ENCODE data around the gene TRIM14.
"Not testable (repeated sequence)": the region's sequence is repeated elsewhere in the genome, so short reads cannot be mapped to it uniquely, and the experiment has no call there.

TRIM14 gene

GRCh38 chr9:98043915-98044314 lies 75.1 kb downstream of the TRIM14 start:
- no peak for DNase-seq

DNA sequence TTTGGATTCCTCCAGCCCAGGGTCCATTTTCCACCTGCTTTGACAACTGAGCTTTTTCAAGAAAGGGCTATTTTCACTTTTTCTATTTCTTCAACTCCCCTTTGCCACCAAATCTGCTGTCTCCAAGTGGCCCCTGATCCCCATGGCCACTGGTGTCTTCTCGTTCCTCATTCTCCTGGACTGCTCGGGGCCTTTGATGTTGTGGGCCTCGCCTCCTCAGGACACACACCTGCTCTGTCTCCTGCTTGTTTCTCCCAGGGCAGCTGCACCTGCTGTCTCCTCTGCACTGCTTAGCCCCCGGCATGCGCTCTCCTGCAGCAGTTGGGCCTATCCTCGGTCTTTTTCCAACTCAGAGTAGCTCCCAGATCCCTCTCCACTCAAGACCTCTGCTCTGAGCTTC lies 78.8 kb downstream of the TRIM14 start:
- no peak for DNase-seq

DNA sequence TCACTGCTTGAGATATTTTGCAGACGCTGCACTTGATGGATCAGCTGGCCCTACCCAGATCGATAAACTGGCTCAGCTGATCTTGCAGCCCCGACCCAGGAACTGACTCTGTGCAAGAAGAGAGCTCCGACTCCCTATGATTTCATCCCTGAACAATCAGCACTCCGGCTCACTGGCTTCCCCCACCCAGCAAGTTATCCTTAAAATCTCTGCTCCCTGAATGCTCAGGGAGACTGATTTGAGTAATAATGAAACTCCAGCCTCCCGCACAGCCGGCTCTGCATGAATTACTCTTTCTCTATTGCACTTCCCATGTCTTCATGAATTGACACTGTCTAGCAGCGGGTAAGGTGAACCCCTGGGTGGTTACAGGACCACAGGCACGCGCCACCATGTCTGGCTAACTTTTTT lies 79.4 kb downstream of the TRIM14 start:
- no peak for DNase-seq

GRCh38 chr9:98038958-98039357 lies 80.1 kb downstream of the TRIM14 start:
- DNase-seq = no peak

DNA sequence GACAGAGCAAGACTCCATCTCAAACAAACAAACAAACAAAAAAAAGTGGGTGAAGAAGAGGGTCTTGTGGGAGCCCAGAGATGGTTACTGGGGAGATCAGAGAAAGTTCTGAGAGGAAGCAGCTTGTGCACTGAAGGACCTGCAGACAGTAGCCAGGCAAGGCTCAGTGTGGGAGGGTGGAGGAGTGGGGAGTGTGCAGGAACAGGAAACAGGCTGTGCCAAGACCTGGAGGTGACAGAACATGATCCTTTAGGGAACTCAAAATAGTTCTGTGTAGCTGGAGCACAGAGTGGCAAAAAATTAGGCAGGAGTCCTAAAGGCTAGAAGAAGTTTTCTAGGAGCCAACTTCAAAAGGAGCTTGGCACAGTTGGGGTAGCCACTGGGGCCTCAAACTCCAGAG lies 81.7 kb downstream of the TRIM14 start:
- DNase-seq = no peak

DNA sequence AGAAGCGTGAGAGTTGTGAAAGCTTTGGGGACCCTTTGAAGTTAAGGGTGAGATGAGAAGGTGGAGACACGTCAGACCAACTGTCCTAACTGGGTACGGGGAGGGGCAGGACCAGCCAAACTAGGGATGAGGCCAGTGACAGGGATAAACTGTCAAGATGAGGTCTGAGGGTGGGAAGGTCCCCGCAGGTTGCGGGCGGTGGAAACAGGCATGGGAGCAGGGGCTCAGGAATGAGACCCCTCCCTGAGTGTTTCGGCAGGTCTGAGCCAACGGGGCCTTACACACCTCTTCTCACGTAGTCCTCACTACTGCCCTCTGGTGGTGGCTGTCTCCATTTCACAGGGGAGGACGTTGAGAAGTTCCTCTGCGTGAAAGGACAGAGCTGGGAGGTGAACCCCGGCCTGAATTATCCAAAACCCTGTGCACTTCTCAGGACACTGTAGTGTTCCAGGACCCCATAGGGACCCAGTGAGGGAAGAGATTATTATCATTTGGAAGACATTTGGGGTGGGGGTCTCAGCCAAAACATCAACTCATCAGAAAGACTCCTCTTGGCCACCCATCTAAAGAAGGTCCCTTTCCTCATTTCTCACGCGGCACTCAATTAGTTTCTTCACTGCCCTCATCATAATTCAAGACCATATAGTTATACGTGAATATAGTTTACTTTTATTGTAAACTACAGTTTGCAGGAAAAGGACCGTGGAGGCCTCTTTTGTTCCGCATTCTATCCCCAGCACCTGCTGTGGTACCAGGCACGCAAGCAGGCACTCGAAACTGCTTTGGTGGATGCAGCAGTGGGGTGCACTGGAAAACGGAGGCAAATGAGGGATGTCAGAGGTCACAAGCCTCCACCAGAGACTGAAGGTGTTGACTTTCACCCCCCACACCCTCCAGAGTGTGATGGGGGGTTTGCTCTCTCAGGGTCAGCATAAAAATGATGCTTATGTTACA lies 84.2 kb downstream of the TRIM14 start:
- peak; percentile 74 for DNase-seq

DNA sequence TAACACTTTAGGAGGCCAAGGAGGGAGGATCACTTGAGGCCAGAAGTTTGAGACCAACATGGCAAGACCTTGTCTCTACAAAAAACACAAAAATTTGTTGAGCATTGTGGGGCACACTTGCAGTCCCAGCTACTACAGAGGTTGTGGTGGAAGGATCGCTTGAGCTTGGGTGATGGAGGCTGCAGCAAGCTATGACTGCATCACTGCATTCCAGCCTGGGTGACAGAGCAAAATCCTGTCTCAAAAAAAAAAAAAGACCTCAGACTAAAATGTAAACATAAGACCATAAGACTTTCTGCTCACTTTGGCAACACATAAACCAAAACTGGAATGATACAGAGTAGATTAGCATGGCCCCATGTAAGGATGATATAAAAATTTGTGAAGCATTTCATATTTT lies 87.1 kb downstream of the TRIM14 start:
- DNase-seq = no peak

- no peak for DNase-seq
These were observed 87.9 kb downstream of the TRIM14 start for GRCh38 chr9:98031169-98031568.

DNA sequence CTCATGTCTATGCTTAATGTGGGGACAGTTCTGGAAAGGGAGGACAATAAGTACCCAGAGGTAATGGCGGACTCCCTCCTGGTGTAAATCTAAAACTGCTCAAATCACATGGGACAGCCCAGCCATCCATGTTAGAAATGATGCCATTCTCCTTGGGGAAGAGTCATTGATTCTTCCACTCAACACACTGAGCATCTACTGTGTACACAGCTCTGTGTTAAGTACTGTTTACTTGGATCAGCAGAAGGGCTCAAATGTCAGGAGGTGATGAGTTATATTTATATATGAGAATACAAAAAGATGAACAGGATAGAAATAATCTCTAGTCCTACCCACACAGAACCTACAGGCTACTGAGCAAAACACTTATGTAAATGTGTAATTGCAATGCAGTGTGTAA lies 94.3 kb downstream of the TRIM14 start:
- no peak for DNase-seq

- no peak for DNase-seq
These were observed 96.6 kb downstream of the TRIM14 start for GRCh38 chr9:98022447-98022846.

- no peak for DNase-seq
These were observed 97.5 kb downstream of the TRIM14 start for GRCh38 chr9:98021306-98022040.

DNA sequence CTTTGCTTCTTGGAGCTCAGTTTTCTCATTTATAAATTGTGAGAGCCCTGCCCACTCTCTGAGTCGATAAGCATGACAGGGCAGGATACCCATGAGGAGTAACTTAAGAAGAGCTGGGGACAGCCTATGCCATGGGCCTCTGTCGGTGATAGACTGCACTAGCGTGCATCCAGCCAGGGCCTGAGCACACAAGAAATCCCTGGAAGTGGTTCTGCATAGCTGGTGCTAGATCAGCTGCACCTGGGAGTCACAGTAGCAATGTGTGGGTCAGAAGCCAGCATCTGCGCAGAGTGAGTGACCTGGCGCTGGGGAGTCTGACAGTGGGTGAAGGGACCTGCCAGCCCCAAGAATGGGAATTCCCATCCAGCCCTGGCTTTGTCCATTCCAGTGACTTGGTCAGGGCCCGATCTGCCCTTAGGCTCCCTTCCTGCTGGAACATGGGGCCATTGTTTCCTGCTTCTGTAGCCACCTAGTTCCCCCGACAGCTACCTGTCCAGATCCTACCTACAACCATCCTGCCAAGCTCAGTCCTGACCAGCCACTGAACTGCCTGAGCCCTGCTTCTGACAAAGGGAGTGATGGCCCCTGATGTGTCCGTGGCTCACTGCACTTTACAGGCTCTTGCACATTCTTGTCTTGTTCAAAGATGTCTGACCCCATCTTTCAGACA lies 98.4 kb downstream of the TRIM14 start:
- no peak for DNase-seq

- not testable (repeated sequence) for DNase-seq
These were observed 99.2 kb downstream of the TRIM14 start for GRCh38 chr9:98019869-98020268.

Measured in left hindlimb (tissue), 1 donor.